HG03575 (cell line): Measurements from ENCODE around the gene CHL1.

Source experiments
- ATAC-seq: cut with Tn5 transposase; IDR thresholded peaks from one replicate; pipeline ENCODE4 v1.9.1; 2021; ENCODE audit not compliant: unreplicated experiment, insufficient number of reproducible peaks, low FRiP score; ENCODE audit errors: extremely low read depth

The CHL1 gene, protein sequence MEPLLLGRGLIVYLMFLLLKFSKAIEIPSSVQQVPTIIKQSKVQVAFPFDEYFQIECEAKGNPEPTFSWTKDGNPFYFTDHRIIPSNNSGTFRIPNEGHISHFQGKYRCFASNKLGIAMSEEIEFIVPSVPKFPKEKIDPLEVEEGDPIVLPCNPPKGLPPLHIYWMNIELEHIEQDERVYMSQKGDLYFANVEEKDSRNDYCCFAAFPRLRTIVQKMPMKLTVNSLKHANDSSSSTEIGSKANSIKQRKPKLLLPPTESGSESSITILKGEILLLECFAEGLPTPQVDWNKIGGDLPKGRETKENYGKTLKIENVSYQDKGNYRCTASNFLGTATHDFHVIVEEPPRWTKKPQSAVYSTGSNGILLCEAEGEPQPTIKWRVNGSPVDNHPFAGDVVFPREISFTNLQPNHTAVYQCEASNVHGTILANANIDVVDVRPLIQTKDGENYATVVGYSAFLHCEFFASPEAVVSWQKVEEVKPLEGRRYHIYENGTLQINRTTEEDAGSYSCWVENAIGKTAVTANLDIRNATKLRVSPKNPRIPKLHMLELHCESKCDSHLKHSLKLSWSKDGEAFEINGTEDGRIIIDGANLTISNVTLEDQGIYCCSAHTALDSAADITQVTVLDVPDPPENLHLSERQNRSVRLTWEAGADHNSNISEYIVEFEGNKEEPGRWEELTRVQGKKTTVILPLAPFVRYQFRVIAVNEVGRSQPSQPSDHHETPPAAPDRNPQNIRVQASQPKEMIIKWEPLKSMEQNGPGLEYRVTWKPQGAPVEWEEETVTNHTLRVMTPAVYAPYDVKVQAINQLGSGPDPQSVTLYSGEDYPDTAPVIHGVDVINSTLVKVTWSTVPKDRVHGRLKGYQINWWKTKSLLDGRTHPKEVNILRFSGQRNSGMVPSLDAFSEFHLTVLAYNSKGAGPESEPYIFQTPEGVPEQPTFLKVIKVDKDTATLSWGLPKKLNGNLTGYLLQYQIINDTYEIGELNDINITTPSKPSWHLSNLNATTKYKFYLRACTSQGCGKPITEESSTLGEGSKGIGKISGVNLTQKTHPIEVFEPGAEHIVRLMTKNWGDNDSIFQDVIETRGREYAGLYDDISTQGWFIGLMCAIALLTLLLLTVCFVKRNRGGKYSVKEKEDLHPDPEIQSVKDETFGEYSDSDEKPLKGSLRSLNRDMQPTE (N-terminal part only)

DNA sequence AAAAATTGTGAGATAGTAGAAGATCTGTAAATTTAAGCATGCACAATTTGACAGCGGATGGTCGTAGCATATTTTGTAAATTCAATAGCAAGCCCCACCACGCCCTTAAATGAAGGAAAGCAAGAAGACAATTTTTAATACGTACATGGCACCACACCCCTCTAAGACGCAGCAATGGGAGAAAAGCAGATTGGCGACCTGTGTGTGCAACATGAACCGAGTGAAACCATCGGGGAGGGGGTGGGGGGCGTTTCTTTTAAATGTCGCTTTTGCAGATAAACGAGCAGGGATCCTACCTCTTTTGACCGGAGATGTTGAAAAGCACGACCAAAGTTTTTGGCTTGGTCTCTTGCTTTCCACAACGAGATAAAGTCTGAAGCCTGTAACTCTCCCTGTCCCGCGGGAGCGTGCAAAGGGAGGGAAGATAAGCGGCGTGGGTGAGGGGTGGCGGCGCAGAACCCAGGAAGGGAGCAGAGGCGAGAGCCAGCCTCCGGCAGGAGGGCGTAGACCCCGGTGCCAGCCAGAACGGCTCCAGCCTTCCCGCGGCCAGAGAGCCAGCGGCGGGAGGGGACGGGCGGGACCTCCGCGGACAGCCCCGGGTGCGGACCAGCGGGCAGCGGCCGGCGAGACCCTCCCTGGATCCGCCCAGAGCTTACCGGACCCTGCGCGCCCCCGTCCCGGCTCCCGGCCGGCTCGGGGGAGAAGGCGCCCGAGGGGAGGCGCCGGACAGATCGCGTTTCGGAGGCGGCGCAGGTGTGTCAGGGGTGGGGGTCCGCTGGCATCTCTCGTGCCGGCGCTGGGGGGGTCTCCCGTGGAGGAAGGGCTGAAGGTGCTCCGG, at the start of gene CHL1:
Gene CHL1, plus strand, starts transcription at position 453 of the 838 bp plus-strand sequence. CDS start 123,014 bp downstream, outside the sequence.
- no peak for ATAC-seq

DNA sequence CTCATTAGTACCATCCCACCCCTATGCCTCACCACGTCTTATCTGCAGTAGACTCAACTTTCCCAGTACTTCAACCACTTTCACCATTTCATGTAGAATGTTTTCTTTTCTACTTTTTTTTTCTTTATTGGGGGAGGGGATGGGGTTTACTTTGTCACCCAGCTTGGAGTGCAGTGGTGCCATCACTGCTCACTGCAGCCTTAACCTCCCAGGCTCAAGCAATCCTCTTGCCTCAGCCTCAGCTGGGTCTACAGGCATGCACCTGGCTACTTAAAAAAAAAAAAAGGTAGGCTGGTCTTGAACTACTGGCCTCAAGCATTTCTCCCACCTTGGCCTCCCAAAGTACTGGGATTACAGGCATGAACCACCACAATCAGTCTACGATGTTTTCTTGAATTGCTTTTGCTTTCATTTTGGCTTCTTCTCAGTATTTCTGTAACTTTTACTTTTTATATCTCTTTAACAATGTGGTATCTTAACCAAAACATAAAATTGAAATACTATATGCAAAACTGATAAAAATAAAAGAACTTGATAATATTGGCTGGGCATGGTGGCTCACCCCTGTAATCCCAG, 44.9 kb upstream of the CHL1 start:
- ATAC-seq: no peak

DNA sequence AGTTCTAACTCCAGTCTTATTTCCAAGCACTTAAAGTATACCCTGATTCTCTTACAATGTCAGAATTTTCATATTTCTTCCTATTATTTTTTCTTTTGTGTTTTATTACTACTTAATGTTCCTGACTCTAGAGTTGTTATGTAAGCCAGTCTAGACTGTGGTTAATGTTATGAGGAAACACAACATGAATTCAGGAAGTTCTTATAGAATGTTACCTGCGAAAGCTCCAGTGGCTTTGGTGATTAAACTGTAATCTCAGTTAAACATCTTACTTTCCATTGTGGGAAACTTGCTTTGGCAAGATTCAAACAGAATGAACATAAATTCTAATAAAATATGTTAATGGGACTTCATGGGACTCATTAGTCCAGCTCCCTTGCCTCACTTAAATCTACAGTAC, 36.6 kb upstream of the CHL1 start:
- no peak for ATAC-seq

DNA sequence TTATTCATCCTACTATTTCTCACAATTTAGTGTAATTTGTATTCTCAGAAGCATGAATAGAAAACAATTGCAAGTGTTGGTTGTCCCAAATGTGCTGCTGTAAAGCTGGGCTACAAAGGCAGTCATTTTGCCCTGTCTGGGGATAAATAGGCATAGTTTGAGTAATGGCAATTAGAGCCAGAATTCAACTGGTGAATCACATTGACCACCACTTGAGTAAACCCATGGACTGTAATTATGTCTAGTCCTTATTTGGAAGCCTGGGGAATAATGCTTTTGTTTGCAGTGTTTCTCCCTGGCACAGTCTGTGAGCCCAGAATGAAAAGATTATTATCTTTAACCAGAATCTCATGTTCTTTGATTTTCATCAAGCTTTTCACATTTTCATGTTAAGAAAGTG, 30.5 kb upstream of the CHL1 start:
- ATAC-seq: no peak

DNA sequence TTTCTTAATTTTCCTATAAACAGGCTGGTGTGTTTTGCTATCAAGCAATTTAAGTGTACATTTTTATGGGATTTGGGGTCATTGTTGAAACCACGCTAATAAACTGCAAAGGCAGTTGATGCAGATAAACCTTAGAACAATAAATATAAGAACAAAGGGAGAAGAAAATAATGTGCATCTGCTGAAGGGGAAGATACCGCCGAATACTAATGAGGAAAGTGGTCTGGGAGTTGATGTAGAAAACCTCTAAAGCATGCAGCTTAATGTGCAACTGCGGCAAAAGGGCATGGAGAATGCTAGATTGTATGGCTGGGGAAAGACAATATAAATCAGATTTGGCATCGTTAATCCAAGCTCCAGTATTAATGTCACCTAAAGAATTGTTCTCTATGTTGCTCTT, 29.8 kb upstream of the CHL1 start:
- ATAC-seq: no peak

DNA sequence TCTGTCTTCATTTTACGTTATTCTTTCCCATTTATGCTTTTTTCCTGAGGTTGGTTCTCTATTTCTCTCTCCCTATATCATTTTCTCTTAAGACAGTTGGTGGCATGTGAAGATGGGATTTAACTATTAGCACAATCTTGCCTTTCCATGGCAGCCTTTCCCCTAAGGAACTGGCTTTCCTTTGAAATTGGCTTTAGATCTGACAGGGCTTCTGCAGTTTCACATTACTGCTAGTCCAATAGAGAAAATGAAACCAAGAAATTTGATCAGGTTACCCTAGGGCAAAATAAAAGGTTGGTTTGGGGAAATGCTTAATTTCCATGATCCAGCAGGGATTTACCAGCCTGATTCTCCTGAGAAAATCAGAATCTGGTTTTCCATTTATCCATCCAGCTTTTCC, 22.7 kb upstream of the CHL1 start:
- ATAC-seq: no peak

DNA sequence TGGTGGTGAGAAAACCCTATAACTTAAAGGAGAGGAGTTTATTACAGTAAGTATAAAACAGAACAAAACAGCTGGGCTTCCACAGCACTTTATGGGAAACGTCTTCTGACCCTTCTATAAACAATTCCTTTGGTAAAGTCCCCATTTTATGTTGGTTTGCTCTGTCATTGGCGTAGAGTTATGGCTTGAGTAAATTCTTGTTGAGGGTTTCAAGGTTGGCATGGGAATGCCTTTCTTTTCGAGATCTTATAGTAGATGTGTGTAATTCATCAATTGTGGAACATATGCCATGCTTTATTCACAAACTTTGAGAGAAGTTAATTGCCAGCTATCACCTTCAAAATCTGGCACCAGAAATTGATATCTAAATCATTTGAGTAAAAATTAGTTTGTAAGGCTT, 11.6 kb upstream of the CHL1 start:
- ATAC-seq: no peak

DNA sequence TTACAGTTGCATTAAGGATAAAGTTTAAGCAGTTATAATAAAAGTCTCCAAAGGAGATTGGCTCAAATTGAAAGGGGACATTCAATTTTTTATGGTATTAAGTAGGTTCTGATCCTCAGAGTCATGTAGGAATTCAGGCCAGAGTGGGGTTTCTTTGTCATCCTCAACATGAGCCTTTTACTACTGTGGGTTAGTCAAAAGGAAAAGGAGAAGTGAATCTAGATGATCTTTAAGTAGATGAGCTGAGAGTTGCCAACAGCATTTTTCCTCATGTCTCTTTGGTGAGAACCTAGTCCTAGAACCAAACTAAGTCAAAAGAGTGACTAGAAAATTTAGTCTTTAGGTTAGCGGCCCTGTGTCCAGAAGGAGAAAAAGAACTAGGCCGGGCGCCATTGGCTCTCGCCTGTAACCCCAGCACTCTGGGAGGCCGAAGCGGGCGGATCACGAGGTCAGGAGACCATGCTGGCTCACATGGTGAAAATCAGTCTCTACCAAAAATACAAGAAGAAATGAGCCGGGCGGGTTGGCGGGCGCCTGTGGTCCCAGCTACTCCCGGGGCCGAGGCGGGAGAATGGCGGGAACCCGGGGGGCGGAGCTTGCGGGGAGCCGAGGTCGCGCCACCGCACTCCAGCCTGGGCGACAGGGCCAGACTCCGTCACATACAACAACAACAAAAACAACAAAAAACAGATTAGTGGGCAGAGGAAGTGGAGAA, 4.2 kb upstream of the CHL1 start:
- peak; percentile 92 for ATAC-seq

DNA sequence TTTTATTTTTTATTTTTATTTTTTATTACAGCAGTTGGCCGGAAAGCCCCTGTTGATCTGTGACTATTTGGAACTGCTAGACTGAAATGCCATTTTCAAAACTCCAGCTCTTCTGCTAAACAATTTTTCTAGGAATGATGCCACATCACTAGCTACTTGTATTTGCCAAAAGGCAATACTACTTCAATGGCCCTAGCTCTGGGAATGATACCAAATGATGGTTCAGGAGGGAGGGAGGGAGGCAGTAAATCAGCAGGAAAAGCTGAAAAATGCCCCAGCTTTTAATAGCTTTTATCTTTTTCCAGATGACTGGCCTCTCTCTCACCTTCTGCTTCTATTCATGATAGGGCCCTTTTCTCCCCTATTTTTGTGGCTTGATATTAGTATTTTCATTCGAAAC, 2.6 kb upstream of the CHL1 start:
- no peak for ATAC-seq

DNA sequence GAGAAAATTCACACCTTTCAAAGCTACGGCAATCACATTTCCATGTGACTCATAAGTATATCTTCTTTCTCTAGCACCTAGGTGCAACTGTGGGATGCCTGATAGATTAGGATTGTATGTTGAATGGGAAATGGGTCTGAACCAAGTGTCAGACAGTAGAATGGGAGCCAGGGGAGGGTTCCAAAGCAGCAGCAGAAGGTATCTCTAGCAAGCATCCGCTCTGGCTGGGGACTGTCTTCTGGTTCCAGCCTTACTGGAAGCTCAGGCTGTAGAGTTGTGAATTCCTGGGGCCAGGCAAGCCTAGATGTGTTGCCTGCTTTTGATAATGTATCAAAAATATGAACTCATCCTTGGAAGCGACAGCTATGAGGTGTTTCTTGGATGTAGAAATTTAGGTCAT, 2.1 kb upstream of the CHL1 start:
- no peak for ATAC-seq

DNA sequence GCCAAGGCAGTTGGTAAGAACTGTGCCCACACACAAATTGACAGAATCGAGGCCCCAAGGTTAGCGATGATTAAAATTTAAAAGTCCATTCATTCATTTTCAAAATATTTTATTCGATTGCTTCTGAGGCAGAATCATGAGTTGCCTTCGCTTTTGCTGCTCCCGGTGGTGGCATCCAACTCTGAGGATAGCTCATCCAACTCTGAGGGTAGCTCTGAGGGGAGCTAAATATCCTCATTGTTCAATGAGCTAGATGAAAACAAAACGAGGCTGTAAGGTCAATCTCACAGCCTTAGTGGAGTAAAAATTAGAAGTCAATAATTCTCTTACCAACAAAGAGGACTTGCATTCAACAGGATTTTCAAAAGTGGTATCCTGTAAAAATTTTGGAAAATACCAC, 897 bp upstream of the CHL1 start:
- ATAC-seq: no peak

DNA sequence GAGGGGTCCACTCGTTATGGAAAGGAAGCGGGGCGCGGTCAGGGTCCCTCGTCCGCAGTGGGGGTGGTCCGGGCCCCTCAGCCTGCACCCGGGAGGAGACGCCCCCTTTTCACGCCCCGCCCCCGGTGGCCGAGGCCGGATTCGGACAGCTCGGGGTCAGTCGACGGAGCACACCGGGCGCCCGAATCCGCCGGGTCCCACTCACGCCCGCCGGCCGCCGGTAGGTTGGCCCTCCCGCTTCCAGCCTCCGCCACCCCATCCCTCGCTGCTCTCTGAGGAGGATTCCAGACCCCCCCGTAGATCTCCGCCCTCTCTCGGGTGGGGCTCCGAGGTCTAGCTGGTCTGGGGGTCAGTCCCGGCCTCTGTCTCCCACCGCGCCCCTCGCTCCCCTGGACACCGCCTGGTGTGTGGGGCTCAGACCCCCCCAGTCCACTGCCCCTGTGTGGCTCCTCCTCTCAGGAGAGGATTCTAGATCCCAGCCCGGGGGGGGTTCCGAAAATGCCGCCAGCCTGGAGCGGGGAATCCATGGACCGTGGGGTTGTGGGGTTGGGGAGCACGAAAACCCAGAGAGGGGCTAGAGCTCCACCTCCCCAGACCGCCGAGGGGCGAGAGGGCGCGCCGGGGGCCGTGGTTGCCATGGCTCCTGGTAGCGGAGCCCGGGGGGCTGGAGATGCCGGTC, 725 bp downstream of the CHL1 start:
- no peak for ATAC-seq

DNA sequence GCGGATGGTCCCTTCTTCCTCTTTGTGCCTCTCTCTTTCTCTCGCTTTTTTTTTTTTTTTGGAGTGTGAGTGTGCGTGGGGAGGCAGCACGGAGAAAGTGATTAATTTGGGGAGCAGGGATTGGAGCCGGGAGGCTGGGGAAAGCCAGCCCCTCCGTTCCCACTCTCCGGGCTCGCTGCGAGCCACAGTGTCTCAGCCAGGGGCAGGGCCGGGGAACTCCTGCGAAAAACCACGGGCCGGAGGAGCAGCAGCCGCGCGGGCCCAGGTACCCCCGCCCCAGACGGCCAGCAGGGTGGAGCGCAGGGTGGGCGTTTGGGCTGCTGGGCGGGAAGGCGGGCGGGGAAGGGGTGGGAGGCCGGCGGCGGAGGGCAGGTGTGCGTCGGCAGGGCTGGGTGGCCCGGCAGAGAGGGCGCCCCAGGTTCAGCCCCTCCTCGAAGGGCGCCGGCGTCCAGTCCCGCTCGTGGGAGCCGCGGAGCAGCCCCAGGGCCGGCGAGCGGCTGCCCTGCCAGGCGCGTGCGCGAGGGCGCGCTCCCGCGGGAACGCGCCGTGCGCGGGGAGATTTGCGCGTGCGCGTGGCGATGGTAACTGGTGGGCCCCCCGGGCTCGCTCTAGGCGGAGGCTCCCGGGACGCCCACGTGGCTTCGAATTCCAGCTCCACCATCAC, 1.4 kb downstream of the CHL1 start:
- no peak for ATAC-seq

DNA sequence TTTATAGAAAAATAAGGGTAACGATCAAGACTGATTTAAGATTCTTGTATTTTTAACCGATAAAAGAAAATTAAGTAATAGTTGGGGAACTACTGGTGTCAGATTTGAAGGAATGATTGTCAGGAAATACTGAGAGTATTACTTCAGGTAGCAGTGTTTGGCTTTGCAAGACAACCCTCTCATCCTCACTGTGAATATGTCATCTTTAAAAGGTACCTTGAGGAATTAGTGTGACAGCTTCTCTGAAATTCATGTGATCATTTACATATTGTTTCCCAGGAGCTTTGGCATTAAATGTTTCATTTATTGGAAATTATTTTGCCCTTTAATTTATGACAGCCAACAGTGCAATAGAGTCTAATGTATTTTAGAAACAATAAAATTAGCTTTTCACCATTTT, 3.3 kb downstream of the CHL1 start:
- ATAC-seq: no peak

DNA sequence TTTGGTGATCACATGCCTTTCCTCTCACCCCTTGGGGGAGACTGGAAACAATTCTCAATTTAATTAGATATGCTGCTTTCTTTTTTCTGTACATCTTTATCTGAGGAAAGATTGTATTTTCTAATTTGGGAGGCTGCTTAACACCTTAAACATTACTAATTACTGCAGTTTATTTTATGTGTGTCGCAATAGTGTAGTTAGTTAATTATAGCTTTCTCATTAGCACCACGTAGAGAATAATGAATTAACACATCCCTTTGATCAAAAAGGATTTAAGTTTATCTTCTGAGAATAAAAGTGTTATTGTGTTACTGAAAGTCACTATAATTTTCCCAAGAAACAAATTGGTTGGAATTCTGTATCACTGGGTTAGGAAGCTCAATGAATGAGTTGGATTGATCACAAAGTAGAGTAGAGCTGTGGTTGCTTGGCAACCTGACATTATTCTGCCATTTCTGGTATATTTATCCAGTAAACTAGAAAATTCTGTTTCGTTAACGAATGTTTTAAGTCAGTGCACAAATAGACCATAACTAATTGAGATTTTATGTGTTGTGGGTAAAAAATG, 4.3 kb downstream of the CHL1 start:
- ATAC-seq: no peak

DNA sequence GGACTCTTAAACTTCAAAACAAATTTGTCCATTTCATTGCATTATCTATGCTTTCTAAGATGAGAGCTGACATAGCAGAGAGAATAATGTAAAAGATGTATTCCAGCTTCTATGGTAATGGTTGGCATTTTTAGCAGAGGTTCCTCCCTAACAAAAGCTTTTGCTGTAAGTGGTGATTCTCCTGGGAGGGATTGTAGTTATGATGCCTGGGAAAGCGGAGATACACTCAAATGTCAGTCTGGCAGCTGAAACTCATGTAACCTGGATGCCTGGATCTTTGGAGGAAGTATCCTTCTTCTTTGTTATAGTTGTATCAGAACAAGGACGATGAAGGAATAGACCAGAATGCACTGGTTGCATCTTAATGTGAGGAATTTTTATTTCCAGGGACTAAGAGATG, 7.5 kb downstream of the CHL1 start:
- no peak for ATAC-seq

DNA sequence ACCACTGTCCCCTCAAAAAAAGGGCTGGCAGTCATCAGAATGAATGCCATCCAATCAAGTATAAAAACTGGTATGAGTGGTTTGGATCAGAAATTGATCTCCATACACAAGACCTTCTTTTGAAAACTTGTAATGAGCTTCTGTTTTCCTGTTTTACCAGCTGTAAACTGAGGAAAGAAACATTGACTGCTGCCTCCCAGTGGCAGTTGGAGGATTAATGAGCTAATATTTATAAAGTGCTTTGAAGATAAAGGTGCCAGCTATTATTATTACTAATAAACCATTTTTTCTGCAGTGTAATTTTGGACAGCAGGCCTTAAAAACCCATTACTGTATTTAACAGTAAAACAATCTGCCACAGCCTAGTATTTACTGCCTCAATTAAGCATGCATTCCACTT, 11.4 kb downstream of the CHL1 start:
- ATAC-seq: no peak
